Thyroid gland (tissue), 4 donors: ENCODE data around the gene PPIE.

Experiments used
- POLR2A ChIP-seq, 2 donors: fragments of 450-650 bp; IDR thresholded peaks; one replicate each; pipeline ENCODE4 v1.6.1; 2017; ENCODE audit warnings: antibody characterized with exemption in 2 of 2, mild to moderate bottlenecking in 2 of 2, moderate library complexity in 1 of 2
- TF ChIP-seq, protein P1 (sequence below), 6 experiments: fragments of 200-600 bp in 3 of 6; fragments of 450-650 bp in 3 of 6; sonication (generic) in 3 of 6; IDR thresholded peaks; one replicate each; pipeline ENCODE4 v1.5.1; 2016 to 2019; ENCODE audit warnings: antibody characterized with exemption in 6 of 6, mild to moderate bottlenecking in 2 of 6, inconsistent platforms in 1 of 6, moderate library complexity in 1 of 6

DNA sequence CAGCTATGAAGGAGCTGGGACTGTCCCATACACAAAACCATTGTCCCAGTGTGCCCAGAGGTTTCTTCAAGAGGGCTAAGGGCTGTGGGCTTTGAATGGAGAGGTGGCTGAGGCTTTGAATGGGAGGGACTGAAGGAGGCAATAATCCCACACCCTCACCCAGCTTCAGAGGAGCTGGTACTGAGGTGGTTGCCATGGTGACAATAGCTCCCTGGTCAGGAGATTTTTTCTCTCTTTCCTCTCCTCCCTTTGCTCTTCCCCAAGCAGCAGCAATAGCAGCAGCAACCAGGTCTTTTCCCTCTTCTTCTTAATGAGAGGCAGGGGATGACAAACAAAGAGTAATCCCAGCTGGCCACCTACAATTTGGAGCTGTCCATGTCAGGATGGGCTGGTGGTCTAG, 49.0 kb upstream of the PPIE start:
- TF ChIP-seq, protein P1, sequence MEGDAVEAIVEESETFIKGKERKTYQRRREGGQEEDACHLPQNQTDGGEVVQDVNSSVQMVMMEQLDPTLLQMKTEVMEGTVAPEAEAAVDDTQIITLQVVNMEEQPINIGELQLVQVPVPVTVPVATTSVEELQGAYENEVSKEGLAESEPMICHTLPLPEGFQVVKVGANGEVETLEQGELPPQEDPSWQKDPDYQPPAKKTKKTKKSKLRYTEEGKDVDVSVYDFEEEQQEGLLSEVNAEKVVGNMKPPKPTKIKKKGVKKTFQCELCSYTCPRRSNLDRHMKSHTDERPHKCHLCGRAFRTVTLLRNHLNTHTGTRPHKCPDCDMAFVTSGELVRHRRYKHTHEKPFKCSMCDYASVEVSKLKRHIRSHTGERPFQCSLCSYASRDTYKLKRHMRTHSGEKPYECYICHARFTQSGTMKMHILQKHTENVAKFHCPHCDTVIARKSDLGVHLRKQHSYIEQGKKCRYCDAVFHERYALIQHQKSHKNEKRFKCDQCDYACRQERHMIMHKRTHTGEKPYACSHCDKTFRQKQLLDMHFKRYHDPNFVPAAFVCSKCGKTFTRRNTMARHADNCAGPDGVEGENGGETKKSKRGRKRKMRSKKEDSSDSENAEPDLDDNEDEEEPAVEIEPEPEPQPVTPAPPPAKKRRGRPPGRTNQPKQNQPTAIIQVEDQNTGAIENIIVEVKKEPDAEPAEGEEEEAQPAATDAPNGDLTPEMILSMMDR (IDR thresholded peaks at IDR 0.05), result no peak
- no peak for TF ChIP-seq POLR2A (IDR thresholded peaks at IDR 0.05)
